HG02798 (cell line): ENCODE measurements around the gene OTOP3.

Experiments
- ATAC-seq: cut with Tn5 transposase; IDR thresholded peaks from one replicate; pipeline ENCODE4 v1.9.1; 2021; ENCODE audit warnings: mild to moderate bottlenecking; ENCODE audit not compliant: unreplicated experiment, poor library complexity

Gene OTOP3

GRCh38 chr17:74916851-74917199 is 18.9 kb upstream of the OTOP3 start:
- no peak for ATAC-seq

DNA sequence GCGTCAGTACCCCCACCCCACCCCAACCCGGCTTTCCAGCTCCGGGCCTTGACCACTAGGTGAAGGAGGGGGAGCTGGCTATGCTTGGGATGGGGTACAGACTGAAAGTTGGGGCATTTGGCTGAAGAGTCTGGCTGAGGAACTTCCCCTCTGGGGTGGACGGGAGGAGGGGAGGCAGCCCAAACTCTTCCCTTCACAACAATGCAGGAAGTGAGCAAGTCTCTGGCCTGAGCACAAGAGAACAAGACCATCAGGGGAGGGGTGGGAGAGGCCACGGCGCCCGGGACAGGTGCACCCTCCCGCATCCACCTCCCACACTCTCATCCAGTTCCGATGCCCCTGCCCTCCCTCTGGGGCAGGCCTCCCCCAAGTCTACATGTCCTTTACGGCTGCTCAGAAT is 18.3 kb upstream of the OTOP3 start:
- no peak for ATAC-seq

DNA sequence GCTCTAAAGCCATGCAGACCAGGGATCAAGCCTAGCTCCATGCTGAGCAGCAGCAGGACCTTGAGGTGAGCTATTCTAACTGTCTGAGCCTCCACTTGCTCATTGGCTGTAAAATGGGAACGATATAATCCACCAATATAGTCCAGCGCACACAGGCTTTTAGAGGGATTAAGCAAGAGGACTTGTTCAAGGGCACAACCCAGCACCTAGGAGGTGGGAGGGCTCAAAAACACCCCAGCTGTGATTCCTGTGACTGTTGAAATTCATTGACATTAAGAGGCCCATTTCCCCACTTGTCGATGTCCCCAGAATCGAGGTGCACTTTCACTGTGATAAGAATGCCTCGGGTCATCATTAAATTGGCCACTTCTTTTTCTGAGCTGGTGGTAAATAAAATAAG is 16.8 kb upstream of the OTOP3 start:
- ATAC-seq: no peak

- ATAC-seq: no peak
Measured at GRCh38 chr17:74919440-74920305, 16.0 kb upstream of the OTOP3 start.

DNA sequence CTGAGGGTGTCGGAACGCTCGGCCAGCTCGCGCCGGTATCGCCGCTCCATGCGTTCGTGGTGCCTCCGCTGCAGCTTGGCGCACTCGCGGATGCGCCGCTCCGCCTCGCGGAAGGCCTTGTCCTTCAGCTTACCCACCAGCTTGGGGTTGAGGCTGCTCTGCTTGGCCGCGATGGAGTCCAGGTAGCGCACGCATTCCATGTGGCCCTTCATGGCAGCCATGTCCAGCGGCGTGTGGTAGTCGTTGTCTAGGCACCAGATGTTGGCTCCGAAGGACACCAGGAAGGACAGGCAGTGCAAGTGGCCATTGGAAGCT is 15.4 kb upstream of the OTOP3 start:
- no peak for ATAC-seq

GRCh38 chr17:74920642-74921025 is 15.1 kb upstream of the OTOP3 start:
- no peak for ATAC-seq

DNA sequence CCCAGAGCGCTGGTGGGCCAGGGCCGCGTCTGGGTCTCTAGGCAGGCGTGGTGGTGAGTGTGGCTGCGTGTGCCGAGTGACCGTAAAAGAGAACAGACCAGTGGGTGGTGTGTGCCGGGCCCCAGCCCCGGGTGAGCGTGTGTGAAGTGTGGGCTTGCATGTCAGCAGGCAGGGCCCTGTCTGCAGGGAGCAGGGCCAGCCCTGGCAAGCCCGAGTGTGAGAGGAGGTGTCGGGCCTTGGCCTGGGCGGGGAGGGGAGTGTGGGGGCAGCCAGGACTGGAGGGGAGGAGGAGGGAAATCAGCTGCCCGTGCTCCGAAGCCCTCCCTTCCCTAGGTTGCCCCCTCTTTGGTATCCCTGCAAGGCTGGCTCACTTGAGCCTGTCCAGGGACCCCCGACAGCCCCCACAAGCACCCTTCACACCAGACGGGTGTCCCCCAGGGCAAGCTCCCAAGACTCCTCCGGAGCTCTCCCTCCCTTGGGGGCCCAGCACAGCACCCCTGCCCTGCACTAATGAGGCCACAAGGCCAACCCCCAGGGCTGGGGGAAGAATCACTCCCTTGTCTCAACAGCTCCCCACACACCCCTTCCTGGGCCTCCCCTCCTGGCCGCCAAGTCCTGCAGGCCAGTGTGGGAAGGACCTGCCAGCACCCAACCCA is 14.5 kb upstream of the OTOP3 start:
- no peak for ATAC-seq

DNA sequence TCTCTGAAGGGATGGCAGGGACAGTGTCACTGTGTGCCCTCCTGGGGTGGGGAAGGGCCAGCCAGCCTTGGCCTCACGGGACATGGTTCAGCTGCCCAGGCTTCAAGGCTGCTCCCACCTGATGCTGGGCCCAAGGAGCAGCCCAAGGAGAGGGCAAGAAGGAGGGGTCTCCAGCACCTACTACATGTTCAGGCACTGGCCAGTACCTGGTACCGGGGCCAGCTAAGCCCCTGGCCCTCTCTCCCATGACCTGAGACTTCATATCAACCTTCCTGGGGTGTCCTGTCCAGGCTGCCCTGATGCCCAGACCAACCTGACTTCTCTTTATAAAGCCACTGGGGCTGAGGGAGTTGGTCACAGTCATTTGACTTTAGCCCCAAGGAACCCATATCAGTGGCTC is 13.9 kb upstream of the OTOP3 start:
- ATAC-seq: no peak

DNA sequence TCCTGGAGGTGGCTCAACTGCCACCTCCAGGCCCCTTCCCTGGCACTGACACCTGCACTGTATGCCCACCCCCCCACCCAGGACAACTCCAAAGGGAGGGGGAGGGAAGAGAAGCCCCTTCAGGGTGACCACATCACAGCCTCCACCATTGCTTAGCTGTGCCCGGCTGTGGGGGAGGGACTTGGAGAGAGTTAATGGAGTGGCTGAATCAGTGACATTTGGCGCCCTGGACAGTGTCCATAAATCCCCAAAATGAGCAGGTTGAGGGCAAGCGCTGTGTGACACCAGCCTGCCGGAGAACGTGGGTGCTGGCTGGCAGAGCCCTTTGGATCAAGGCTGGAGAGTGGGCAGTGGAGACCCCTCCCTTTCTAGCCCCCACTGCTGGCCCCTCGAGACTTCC is 13.5 kb upstream of the OTOP3 start:
- no peak for ATAC-seq

DNA sequence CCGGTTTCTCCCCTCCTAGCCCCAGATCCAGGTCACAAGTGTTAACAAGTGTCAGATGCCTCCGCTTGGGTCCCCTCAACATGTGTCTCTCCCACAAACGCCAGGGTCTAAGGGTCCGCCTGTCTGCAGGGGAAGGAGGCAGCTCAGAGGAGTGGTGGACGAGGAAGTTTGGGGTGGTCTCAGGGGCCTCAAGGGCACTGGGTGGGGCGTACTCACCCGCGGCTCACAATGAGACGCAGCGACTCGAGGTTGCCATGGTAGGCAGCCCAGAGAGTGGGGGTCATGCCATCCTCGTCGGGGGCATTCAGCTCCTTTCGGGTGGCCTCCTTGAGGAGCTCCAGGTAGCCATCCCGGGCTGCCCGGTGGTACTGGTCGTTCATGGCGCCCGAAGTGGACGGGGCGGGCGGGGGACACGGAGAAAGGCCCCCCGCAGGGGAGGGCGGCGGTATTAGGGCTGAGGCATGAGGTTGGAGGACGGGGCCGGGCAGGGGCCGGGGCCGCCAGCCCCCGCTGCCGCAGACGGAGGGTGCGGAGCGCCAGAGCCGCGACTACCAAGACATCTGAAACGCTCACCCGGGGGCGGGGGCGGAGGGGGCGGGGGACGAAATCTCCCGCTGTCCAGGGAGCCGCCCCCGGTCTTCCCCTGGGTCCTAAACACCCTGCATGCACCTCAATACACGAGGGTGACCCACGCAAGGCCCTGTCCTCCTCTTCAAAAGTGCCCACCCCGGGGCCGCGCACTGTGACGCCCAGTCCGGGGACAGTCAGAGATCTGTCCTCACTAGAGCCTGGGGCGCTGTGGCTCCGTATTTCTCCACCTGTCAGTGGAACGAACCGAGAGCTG is 12.8 kb upstream of the OTOP3 start, which contains the start of gene USH1G:
TSS of gene USH1G (minus strand) at position 562 of the 844 bp plus-strand sequence. CDS start at position 380, 182 bp downstream.
- peak; percentile 20 for ATAC-seq

- ATAC-seq: peak; percentile 45
Measured at GRCh38 chr17:74923538-74924249, 12.0 kb upstream of the OTOP3 start.

GRCh38 chr17:74924250-74924948 is 11.3 kb upstream of the OTOP3 start, which contains the start of gene OTOP2:
Gene OTOP2, plus strand, starts transcription at chr17:74924273. Its CDS starts 360 bp downstream, at chr17:74924633.
- no peak for ATAC-seq

DNA sequence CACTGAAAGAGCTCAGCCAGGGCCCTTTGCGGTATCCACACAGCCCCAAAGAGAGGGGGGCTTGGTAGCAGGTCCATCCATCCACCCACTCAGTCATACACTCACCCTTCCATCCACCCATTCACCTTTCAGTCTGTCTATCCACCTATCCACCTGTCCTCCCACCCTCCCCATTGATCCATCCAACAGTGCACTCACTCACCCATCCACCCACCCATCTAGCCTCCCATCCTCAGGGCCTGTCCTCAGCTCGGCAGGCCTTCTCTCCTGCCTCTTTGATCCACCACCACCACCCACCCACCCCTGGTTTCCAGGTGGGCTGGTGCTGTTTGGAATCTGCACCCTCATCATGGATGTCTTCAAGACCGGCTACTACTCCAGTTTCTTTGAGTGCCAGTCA is 10.5 kb upstream of the OTOP3 start:
- ATAC-seq: no peak

GRCh38 chr17:74928786-74929185 is 6.9 kb upstream of the OTOP3 start:
- ATAC-seq: no peak

DNA sequence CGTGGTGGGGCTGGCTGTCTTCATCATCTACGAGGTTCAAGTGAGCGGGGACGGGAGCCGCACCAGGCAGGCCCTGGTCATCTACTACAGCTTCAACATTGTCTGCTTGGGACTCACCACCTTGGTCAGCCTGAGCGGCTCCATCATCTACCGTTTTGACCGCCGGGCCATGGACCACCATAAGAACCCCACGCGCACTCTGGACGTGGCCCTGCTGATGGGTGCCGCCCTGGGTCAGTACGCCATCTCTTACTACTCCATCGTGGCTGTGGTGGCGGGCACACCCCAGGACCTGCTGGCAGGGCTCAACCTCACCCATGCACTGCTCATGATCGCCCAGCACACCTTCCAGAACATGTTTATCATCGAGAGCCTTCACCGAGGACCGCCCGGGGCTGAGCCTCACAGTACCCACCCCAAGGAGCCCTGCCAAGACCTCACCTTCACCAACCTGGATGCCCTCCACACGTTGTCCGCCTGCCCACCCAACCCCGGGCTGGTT is 5.1 kb upstream of the OTOP3 start:
- no peak for ATAC-seq

DNA sequence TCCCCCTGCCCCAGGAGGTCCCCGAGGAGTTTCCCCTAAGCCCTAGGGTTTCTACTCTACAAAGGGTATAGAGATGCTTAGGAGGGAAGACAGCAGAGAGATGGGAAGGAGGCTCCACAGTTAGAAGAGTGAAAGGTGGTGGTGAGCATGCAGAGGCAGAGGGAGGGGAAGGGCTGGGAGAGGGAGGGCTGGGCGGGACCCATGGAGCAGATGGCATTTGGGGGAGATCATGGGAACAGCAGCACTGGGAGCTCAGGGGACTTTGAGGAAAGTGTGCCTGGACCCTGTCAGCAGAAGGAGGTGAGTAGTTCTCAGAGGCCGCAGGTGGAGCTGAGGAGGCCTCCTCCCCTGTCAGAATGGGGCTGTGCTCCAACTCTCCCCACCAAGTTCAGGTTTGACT is 650 bp upstream of the OTOP3 start:
- no peak for ATAC-seq

- no peak for ATAC-seq
Measured at GRCh38 chr17:74936470-74936799, 737 bp downstream of the OTOP3 start.

GRCh38 chr17:74937064-74938051 is 1.7 kb downstream of the OTOP3 start:
- ATAC-seq: no peak
